GM12891 (cell line): ENCODE results near the gene IL1RAP.

ENCODE experiments used
- POLR2A ChIP-seq: IDR thresholded peaks from 2 replicates; pipeline ENCODE4 v1.6.1; 2011; ENCODE audit warnings: low read depth, low read length, control low read depth
- POLR2AphosphoS5 ChIP-seq: IDR thresholded peaks from 2 replicates; pipeline ENCODE4 v1.6.1; 2011; ENCODE audit warnings: low read depth, low read length, control low read depth
- POU2F2 ChIP-seq: IDR thresholded peaks from 2 replicates; pipeline ENCODE4 v1.6.1; 2011; ENCODE audit warnings: low read depth, mild to moderate bottlenecking, control low read depth, low read length, moderate library complexity
- TAF1 ChIP-seq: IDR thresholded peaks from 2 replicates; pipeline ENCODE4 v1.6.1; 2011; ENCODE audit warnings: low read depth, low read length, control low read depth

DNA sequence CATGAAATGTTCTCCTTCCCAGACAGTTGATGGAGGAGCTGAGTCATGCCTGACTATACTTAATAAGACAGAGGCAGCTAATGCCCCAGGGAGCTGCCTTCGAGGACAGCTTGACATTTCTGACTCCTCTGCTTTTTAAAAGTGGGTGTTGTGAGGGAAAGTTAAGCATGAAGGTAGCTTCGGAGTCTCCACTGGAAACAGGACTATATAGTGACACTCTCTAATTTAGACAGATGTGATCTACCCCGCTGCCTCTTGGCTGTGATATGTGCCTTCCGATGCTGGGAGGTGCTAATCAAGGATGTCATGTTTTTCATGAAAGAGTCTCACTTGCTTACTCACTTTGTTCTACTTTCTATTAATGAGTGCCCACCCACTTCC is 72.7 kb downstream of the IL1RAP start:
- TF ChIP-seq TAF1, result no peak
- TF ChIP-seq POU2F2, result no peak
- TF ChIP-seq POLR2A, result no peak
- no peak for TF ChIP-seq POLR2AphosphoS5
